ENCODE data around the gene SOAT2. TPM values are rescaled to one million over a fixed set of nuclear protein-coding genes. Genes with fewer than 3 reads are reported as not detected.

SOAT2 gene
- total RNA-seq, 1 donor from 2014 or later = not detected

DNA sequence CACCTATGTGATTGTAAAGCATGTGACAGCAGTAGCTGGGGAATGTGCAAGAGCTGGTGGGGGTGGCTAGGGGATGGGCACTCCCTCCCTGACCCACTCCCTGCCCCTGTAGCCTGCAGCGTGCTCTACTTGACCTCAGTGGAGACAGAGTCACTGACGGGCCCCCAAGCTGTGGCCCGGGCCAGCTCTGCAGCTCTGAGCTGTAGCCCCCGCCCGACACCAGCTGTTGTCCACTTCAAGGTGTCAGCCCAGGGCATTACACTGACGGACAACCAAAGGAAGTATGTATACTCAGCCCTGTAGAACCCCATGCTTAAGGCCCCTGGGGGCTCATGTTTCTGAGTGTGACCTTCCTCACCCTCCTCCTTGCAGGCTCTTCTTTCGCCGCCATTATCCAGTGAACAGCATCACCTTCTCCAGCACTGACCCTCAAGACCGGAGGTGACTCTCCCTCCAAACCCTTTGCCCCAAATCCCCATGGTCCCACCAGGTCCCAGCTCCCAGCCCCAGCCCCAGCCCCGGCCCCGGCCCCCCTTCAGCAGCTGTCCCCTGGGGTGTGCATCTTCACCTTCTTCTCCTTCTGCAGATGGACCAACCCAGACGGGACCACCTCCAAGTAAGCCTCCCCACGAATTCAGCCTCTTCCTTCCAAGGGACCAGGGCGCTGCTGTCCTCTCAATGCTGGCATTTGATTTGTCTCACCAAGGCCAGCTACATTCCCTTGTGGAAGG is 40.1 kb upstream of the SOAT2 start:
- Mint-ChIP-seq H3K27ac (ENCODE audit: unreplicated experiment) (no peak overlapping the region), H3K36me3 (ENCODE audit: unreplicated experiment) (no peaks in the 10 kb centered on the region), H3K4me1 (ENCODE audit: low read depth, unreplicated experiment) (peaks cover 2% of the 10 kb centered on the region), H3K9me3 (ENCODE audit: unreplicated experiment) (no peaks in the 10 kb centered on the region), H3K4me3 (ENCODE audit: unreplicated experiment) (no peak overlapping the region), H3K27me3 (ENCODE audit: unreplicated experiment) (peaks cover 2% of the 10 kb centered on the region)
- DNase-seq = no peak
- TF ChIP-seq, protein P1, sequence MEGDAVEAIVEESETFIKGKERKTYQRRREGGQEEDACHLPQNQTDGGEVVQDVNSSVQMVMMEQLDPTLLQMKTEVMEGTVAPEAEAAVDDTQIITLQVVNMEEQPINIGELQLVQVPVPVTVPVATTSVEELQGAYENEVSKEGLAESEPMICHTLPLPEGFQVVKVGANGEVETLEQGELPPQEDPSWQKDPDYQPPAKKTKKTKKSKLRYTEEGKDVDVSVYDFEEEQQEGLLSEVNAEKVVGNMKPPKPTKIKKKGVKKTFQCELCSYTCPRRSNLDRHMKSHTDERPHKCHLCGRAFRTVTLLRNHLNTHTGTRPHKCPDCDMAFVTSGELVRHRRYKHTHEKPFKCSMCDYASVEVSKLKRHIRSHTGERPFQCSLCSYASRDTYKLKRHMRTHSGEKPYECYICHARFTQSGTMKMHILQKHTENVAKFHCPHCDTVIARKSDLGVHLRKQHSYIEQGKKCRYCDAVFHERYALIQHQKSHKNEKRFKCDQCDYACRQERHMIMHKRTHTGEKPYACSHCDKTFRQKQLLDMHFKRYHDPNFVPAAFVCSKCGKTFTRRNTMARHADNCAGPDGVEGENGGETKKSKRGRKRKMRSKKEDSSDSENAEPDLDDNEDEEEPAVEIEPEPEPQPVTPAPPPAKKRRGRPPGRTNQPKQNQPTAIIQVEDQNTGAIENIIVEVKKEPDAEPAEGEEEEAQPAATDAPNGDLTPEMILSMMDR (IDR thresholded peaks at IDR 0.05; ENCODE audit: partially characterized antibody, unreplicated experiment) = no peak

- H3K36me3 Mint-ChIP-seq (ENCODE audit: unreplicated experiment) = no peaks in the 10 kb centered on the region
- peaks cover 2% of the 10 kb centered on the region for H3K4me1 Mint-ChIP-seq (ENCODE audit: low read depth, unreplicated experiment)
- H3K27ac Mint-ChIP-seq (ENCODE audit: unreplicated experiment) = no peak overlapping the region
- TF ChIP-seq, protein P1 (IDR thresholded peaks at IDR 0.05; ENCODE audit: partially characterized antibody, unreplicated experiment) = no peak
- H3K27me3 Mint-ChIP-seq (ENCODE audit: unreplicated experiment) = peaks cover 2% of the 10 kb centered on the region
- no peak overlapping the region for H3K4me3 Mint-ChIP-seq (ENCODE audit: unreplicated experiment)
- H3K9me3 Mint-ChIP-seq (ENCODE audit: unreplicated experiment) = no peaks in the 10 kb centered on the region
- no peak for DNase-seq
These were observed 39.3 kb upstream of the SOAT2 start for GRCh38 chr12:53063708-53064612.

DNA sequence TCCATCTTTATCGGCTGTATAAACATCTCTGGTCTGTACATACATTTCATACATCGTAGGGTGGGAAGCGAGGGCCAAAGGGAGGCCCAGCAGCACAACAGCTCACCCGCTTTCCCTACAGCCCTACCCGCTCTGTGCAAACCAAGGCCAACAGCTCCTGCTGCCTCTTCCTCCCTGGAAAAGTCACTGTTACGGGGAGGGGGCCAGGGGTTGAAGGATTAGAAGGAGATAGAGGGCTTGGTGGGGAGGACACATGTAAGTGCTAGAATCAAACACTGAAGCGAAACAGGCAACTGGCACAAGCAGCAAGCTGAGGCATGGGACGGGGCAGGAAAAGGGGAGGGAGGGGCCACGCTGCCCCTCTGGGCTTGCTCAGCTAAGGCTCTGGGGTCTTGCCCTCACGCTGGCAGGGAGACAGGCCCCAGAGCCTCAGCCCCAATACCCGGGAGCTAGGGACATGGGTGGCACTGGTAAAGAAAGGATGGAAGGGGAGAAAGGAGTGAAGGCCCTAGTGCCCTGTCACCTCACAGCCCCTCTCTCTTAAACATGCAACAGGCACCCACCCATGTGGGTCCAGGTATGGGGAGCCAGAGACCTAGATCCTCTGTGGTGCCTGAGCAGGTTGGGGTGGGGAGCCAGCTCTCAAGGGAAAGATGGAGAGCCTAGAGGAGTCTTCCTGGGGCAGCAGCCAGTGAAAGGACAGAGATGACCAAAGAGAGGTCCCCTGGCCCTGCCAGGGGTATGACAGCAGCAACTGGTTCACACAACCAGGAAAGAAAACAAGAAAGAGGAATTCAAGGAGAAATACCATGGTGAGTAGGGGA is 38.5 kb upstream of the SOAT2 start:
- no peaks in the 10 kb centered on the region for H3K36me3 Mint-ChIP-seq (ENCODE audit: unreplicated experiment)
- no peak overlapping the region for H3K27ac Mint-ChIP-seq (ENCODE audit: unreplicated experiment)
- DNase-seq = no peak
- H3K4me1 Mint-ChIP-seq (ENCODE audit: low read depth, unreplicated experiment) = peaks cover 2% of the 10 kb centered on the region
- TF ChIP-seq, protein P1 (IDR thresholded peaks at IDR 0.05; ENCODE audit: partially characterized antibody, unreplicated experiment) = no peak
- H3K4me3 Mint-ChIP-seq (ENCODE audit: unreplicated experiment) = no peak overlapping the region
- peaks cover 2% of the 10 kb centered on the region for H3K27me3 Mint-ChIP-seq (ENCODE audit: unreplicated experiment)
- no peaks in the 10 kb centered on the region for H3K9me3 Mint-ChIP-seq (ENCODE audit: unreplicated experiment)

- Mint-ChIP-seq H3K36me3 (ENCODE audit: unreplicated experiment) (peaks cover under 1% of the 10 kb centered on the region), H3K9me3 (ENCODE audit: unreplicated experiment) (no peaks in the 10 kb centered on the region), H3K27ac (ENCODE audit: unreplicated experiment) (no peak overlapping the region), H3K4me3 (ENCODE audit: unreplicated experiment) (no peak overlapping the region), H3K4me1 (ENCODE audit: low read depth, unreplicated experiment) (peaks cover 2% of the 10 kb centered on the region), H3K27me3 (ENCODE audit: unreplicated experiment) (peaks cover 2% of the 10 kb centered on the region)
- TF ChIP-seq, protein P1 (IDR thresholded peaks at IDR 0.05; ENCODE audit: partially characterized antibody, unreplicated experiment) = no peak
- no peak for DNase-seq
These were observed 37.8 kb upstream of the SOAT2 start for GRCh38 chr12:53065470-53065869.
